Liver (tissue), 3 donors: ENCODE measurements around the gene MT1F.

Experiments used
- CTCF ChIP-seq: fragments of 150-350 bp; IDR thresholded peaks from 2 replicates; pipeline ENCODE4 v1.5.1; 2017; ENCODE audit warnings: improper control_type of control experiment, low read depth, low read length; ENCODE audit not compliant: missing input control
- EGR1 ChIP-seq, 2 donors: IDR thresholded peaks; 2 replicates each; pipeline ENCODE4 v1.6.1; 2016 to 2018; ENCODE audit warnings: antibody characterized with exemption in 2 of 2, low read depth in 2 of 2
- FOXA1 ChIP-seq: IDR thresholded peaks from 2 replicates; pipeline ENCODE4 v1.6.1; 2016; ENCODE audit warnings: antibody characterized with exemption
- GABPA ChIP-seq, 2 donors: IDR thresholded peaks in 1 of 2; conservative IDR thresholded peaks in 1 of 2; 2 replicates each; pipeline ENCODE4 v1.6.1; 2016; ENCODE audit warnings: antibody characterized with exemption in 2 of 2, mild to moderate bottlenecking in 1 of 2, moderate library complexity in 1 of 2
- MAX ChIP-seq: IDR thresholded peaks from 2 replicates; pipeline ENCODE4 v1.6.1; 2016; ENCODE audit warnings: antibody characterized with exemption
- REST ChIP-seq: IDR thresholded peaks from 2 replicates; pipeline ENCODE4 v1.6.1; 2016; ENCODE audit warnings: antibody characterized with exemption, mild to moderate bottlenecking
- TAF1 ChIP-seq: conservative IDR thresholded peaks from 2 replicates; pipeline ENCODE4 v1.6.1; 2016; ENCODE audit warnings: antibody characterized with exemption, mild to moderate bottlenecking
- YY1 ChIP-seq: IDR thresholded peaks from 2 replicates; pipeline ENCODE4 v1.6.1; 2016; ENCODE audit warnings: antibody characterized with exemption, mild to moderate bottlenecking
- donor health status: healthy.
- donor health status: healthy.

- TF ChIP-seq FOXA1 = no peak
- no peak for TF ChIP-seq CTCF
- TF ChIP-seq GABPA (IDR thresholded peaks at IDR 0.05 in 1 of 2, conservative IDR thresholded peaks at IDR 0.05 in 1 of 2) = no peak
- no peak for TF ChIP-seq EGR1 (IDR thresholded peaks at IDR 0.05; ENCODE audit: low read depth in 2 of 2)
- no peak for TF ChIP-seq REST
- no peak for TF ChIP-seq YY1
- no peak for TF ChIP-seq TAF1
- TF ChIP-seq MAX = no peak
These were observed 4.5 kb upstream of the MT1F start for GRCh38 chr16:56653218-56653617.
